ENCODE results near the gene SELENOK. TPM values are rescaled to one million over a fixed set of nuclear protein-coding genes. Genes with fewer than 3 reads are reported as not detected.

Gene SELENOK
- total RNA-seq, 1 donor from 2014 or later, result 18.7 TPM

GRCh38 chr3:53913401-53913800, 21.7 kb upstream of the SELENOK start:
- no peaks in the 10 kb centered on the region for H3K4me1 ChIP-seq
- no peak for DNase-seq (ENCODE audit: low spot score in 2 of 2)
- no peaks in the 10 kb centered on the region for H3K36me3 ChIP-seq

GRCh38 chr3:53902711-53903110, 11.1 kb upstream of the SELENOK start:
- no peaks in the 10 kb centered on the region for H3K9me3 ChIP-seq
- H3K36me3 ChIP-seq, result no peaks in the 10 kb centered on the region
- no peak overlapping the region for H3K27ac ChIP-seq
- intact Hi-C loops (cut with DNase I), result no loop called here
- no peaks in the 10 kb centered on the region for H3K4me1 ChIP-seq
- H3K27me3 ChIP-seq, result no peaks in the 10 kb centered on the region
- no peak for DNase-seq (ENCODE audit: low spot score in 2 of 2)
- TF ChIP-seq CTCF (IDR thresholded peaks at IDR 0.05), result no peak
- H3K4me3 ChIP-seq, result no peak overlapping the region

More at GRCh38 chr3:53913401-53913800, 21.7 kb upstream of the SELENOK start:
- TF ChIP-seq CTCF (IDR thresholded peaks at IDR 0.05), result no peak
- Histone ChIP-seq H3K27me3 (no peaks in the 10 kb centered on the region), H3K4me3 (no peak overlapping the region), H3K27ac (no peak overlapping the region), H3K9me3 (no peaks in the 10 kb centered on the region)
- intact Hi-C loops (cut with DNase I), result no loop called here

GRCh38 chr3:53902067-53902466, 10.4 kb upstream of the SELENOK start:
- no peaks in the 10 kb centered on the region for H3K4me1 ChIP-seq
- no peaks in the 10 kb centered on the region for H3K9me3 ChIP-seq
- no peaks in the 10 kb centered on the region for H3K36me3 ChIP-seq
- no peak for TF ChIP-seq CTCF (IDR thresholded peaks at IDR 0.05)
- intact Hi-C loops (cut with DNase I), result no loop called here
- DNase-seq (ENCODE audit: low spot score in 2 of 2), result no peak
- H3K27me3 ChIP-seq, result no peaks in the 10 kb centered on the region
- H3K4me3 ChIP-seq, result no peak overlapping the region
- H3K27ac ChIP-seq, result no peak overlapping the region

GRCh38 chr3:53900666-53901331, 9.1 kb upstream of the SELENOK start:
- no peaks in the 10 kb centered on the region for H3K36me3 ChIP-seq
- no peaks in the 10 kb centered on the region for H3K9me3 ChIP-seq
- intact Hi-C loops (cut with DNase I), result no loop called here
- no peaks in the 10 kb centered on the region for H3K4me1 ChIP-seq
- H3K27ac ChIP-seq, result no peak overlapping the region
- H3K4me3 ChIP-seq, result no peak overlapping the region
- H3K27me3 ChIP-seq, result no peaks in the 10 kb centered on the region
- no peak for TF ChIP-seq CTCF (IDR thresholded peaks at IDR 0.05)
- no peak for DNase-seq (ENCODE audit: low spot score in 2 of 2)

GRCh38 chr3:53899750-53900149, 8.1 kb upstream of the SELENOK start:
- DNase-seq (ENCODE audit: low spot score in 2 of 2), result no peak
- intact Hi-C loops (cut with DNase I), result no loop called here

More at GRCh38 chr3:53899750-53900149, 8.1 kb upstream of the SELENOK start:
- Histone ChIP-seq H3K4me1 (no peaks in the 10 kb centered on the region), H3K36me3 (no peaks in the 10 kb centered on the region), H3K27ac (no peak overlapping the region), H3K27me3 (no peaks in the 10 kb centered on the region), H3K9me3 (no peaks in the 10 kb centered on the region), H3K4me3 (no peak overlapping the region)
- no peak for TF ChIP-seq CTCF (IDR thresholded peaks at IDR 0.05)
